Ovary (tissue), 3 donors: ENCODE measurements around the gene COL25A1.

Source experiments
- EP300 ChIP-seq: sonication (generic); formaldehyde crosslinking; IDR thresholded peaks from one replicate; pipeline ENCODE4 v1.6.1; 2017; ENCODE audit warnings: antibody characterized with exemption
- POLR2A ChIP-seq: fragments of 450-650 bp; IDR thresholded peaks from one replicate; pipeline ENCODE4 v1.6.1; 2017; ENCODE audit warnings: antibody characterized with exemption, mild to moderate bottlenecking, moderate library complexity
- TF ChIP-seq, protein P1 (sequence below), 3 donors: fragments of 450-650 bp in 2 of 3; fragments of 200-600 bp in 1 of 3; IDR thresholded peaks; one replicate each; pipeline versions ENCODE4 v1.5.1 to v1.8.0; 2016 to 2022; ENCODE audit warnings: antibody characterized with exemption in 3 of 3, mild to moderate bottlenecking in 1 of 3
- donor health status: DM: no; HTN: no; CAD: no.

DNA sequence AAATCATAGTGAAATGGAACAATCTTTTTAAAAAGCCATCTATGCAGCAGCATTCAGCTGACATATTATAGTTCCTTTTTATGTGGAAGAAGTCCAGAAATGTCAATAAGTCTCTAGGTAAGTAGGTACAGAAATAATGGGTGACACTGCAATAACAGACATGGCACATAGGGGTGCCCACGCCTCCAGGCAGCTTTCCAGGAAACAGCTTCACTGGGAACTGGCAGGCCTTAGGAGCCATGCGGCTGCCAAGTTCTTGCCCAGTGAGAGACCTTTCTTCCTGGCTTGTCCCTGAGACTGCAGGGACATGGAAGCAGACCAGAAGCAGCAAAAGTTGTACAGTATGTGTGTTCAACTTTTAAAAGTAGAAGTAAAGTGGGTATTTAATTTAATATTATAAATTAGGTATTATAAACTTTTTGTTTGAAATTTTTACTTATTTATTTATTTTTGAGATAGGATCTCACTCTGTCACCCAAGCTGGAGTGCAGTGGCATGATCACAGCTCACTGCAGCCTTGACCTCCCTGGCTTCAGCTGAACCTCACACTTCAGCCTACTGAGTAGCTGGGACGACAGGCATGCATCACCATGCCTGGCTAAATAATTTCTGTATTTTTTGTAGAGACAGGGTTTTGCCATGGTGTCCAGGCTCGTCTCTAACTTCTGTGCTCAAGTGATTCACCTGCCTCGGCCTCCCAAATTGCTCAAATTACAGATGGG, 527.5 kb downstream of the COL25A1 start:
- TF ChIP-seq, protein P1, sequence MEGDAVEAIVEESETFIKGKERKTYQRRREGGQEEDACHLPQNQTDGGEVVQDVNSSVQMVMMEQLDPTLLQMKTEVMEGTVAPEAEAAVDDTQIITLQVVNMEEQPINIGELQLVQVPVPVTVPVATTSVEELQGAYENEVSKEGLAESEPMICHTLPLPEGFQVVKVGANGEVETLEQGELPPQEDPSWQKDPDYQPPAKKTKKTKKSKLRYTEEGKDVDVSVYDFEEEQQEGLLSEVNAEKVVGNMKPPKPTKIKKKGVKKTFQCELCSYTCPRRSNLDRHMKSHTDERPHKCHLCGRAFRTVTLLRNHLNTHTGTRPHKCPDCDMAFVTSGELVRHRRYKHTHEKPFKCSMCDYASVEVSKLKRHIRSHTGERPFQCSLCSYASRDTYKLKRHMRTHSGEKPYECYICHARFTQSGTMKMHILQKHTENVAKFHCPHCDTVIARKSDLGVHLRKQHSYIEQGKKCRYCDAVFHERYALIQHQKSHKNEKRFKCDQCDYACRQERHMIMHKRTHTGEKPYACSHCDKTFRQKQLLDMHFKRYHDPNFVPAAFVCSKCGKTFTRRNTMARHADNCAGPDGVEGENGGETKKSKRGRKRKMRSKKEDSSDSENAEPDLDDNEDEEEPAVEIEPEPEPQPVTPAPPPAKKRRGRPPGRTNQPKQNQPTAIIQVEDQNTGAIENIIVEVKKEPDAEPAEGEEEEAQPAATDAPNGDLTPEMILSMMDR (IDR thresholded peaks at IDR 0.05): no peak
- TF ChIP-seq EP300: no peak
- TF ChIP-seq POLR2A: no peak
